Astrocyte (in vitro differentiated cells and primary cell): ENCODE results near the gene TENT5C. TPM values are rescaled to one million over a fixed set of nuclear protein-coding genes. Genes with fewer than 3 reads are reported as not detected.

Experiments
- DNase-seq: peaks from one replicate; pipeline ENCODE4 v3.0.0-alpha.2; 2010; ENCODE audit warnings: low read depth
- FAIRE-seq: peaks from 2 replicates; lab custom pipeline; 2011; peaks lifted over from hg19 to GRCh38; lab: Jason Lieb, UNC
- H2AFZ ChIP-seq: 2 replicates; pipeline ENCODE4 v1.6.0; 2012; ENCODE audit warnings: low read depth, low read length, inconsistent platforms
- H3K27ac ChIP-seq: 2 replicates; pipeline ENCODE4 v1.5.1; 2011; ENCODE audit warnings: low read depth, low read length, inconsistent platforms
- H3K27me3 ChIP-seq: 2 replicates; pipeline ENCODE4 v1.6.0; 2011; ENCODE audit warnings: low read length, inconsistent platforms; ENCODE audit not compliant: insufficient read depth
- H3K36me3 ChIP-seq: 2 replicates; pipeline ENCODE4 v1.5.1; 2011; ENCODE audit warnings: low read length, inconsistent platforms; ENCODE audit not compliant: insufficient read depth
- H3K4me1 ChIP-seq: 2 replicates; pipeline ENCODE4 v1.5.1; 2011; ENCODE audit warnings: low read length, inconsistent platforms; ENCODE audit not compliant: insufficient read depth
- H3K4me2 ChIP-seq: 2 replicates; pipeline ENCODE4 v1.6.0; 2012; ENCODE audit warnings: low read length, inconsistent platforms
- H3K4me3 ChIP-seq: 2 replicates; pipeline ENCODE4 v1.5.1; 2011; ENCODE audit warnings: low read depth, mild to moderate bottlenecking, low read length, inconsistent platforms; ENCODE audit not compliant: insufficient read depth
- H3K79me2 ChIP-seq: 2 replicates; pipeline ENCODE4 v1.6.0; 2012; ENCODE audit warnings: mild to moderate bottlenecking, low read length, inconsistent platforms; ENCODE audit not compliant: insufficient read depth
- H3K9ac ChIP-seq: 2 replicates; pipeline ENCODE4 v1.6.0; 2012; ENCODE audit warnings: mild to moderate bottlenecking, low read length, inconsistent platforms
- H3K9me3 ChIP-seq: 2 replicates; pipeline ENCODE4 v1.5.1; 2012; ENCODE audit warnings: low read depth, mild to moderate bottlenecking, low read length, inconsistent platforms; ENCODE audit not compliant: insufficient read depth
- H4K20me1 ChIP-seq: 2 replicates; pipeline ENCODE4 v1.6.0; 2012; ENCODE audit warnings: low read length, inconsistent platforms; ENCODE audit not compliant: insufficient read depth
- H3K27ac Mint-ChIP-seq: one replicate; pipeline ENCODE4 v1.8.0; 2021; ENCODE audit warnings: mild to moderate bottlenecking, mixed read lengths; ENCODE audit not compliant: unreplicated experiment
- H3K27me3 Mint-ChIP-seq: one replicate; pipeline ENCODE4 v1.8.0; 2021; ENCODE audit warnings: low read depth, mixed read lengths; ENCODE audit not compliant: unreplicated experiment
- H3K36me3 Mint-ChIP-seq: one replicate; pipeline ENCODE4 v1.8.0; 2021; ENCODE audit warnings: low read depth, mixed read lengths; ENCODE audit not compliant: unreplicated experiment
- H3K4me1 Mint-ChIP-seq: one replicate; pipeline ENCODE4 v1.8.0; 2021; ENCODE audit warnings: low read depth, mixed read lengths; ENCODE audit not compliant: unreplicated experiment
- H3K4me3 Mint-ChIP-seq: one replicate; pipeline ENCODE4 v1.8.0; 2021; ENCODE audit warnings: mild to moderate bottlenecking, moderate library complexity, mixed read lengths; ENCODE audit not compliant: unreplicated experiment
- H3K9me3 Mint-ChIP-seq: one replicate; pipeline ENCODE4 v1.8.0; 2021; ENCODE audit warnings: mild to moderate bottlenecking, mixed read lengths; ENCODE audit not compliant: unreplicated experiment
- EZH2 ChIP-seq: IDR thresholded peaks from 2 replicates; pipeline ENCODE4 v1.6.1; 2012; ENCODE audit warnings: mild to moderate bottlenecking, low read length, inconsistent platforms; ENCODE audit not compliant: insufficient read depth
- total RNA-seq: library from RNA; stranded (reverse); gene quantifications from 2 replicates; pipeline ENCODE4 v1.2.1, GENCODE V29; 2021
- TF ChIP-seq, protein P1 (sequence below): IDR thresholded peaks from 2 replicates; pipeline ENCODE4 v1.5.1; 2011; ENCODE audit warnings: low read depth, mild to moderate bottlenecking, inconsistent platforms, low read length, moderate library complexity; ENCODE audit not compliant: insufficient read depth

Gene TENT5C
- total RNA-seq, 1 donor from 2014 or later: 0.77 TPM

DNA sequence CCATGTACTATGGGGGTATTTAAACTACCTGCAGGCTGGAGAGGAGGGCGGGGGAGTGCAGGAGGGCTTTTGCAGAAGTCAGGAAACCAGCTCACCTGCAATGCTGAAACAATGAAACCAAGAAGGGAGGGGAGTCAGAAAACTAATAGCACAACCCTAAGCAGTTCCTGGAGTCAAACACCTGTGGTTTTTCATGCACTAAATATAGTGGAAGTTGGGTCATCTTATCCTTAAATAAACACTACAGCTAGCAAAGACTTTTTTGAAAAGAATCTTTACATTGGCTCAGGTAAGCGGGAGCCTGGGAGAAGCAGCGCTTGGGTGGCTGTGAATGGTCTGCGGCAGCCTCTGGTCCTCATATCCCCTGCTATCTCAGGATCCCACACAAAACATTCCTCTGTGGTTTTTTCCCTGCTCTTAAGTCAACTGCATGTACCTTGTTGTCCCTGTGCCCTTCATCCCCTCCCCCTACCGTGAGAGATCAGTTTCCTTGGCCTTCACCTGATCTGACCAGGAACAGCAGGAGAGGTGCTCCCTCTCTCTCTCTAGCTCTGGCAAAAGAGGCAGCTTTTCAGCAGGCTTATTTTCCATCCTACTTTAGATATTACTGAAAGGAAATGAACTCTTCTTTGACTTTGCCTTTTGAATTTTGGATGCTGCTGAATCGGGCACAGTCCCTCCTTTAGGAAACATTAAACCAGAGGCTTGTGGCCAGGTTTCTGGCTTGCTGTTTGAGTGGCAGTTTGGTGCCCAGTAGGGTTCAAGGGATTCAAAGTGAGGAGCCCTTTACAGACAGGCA, 26.6 kb downstream of the TENT5C start:
- H3K4me1 ChIP-seq: no peaks in the 10 kb centered on the region
- H2AFZ ChIP-seq: no peak overlapping the region
- Mint-ChIP-seq H3K4me3 (no peak overlapping the region), H3K4me1 (peaks cover 5% of the 10 kb centered on the region), H3K9me3 (no peaks in the 10 kb centered on the region), H3K27me3 (peaks cover 63% of the 10 kb centered on the region), H3K27ac (no peak overlapping the region), H3K36me3 (peaks cover 2% of the 10 kb centered on the region)
- no peaks in the 10 kb centered on the region for H3K36me3 ChIP-seq
- no peaks in the 10 kb centered on the region for H3K9me3 ChIP-seq
- H3K9ac ChIP-seq: no peak overlapping the region
- H3K4me2 ChIP-seq: no peak overlapping the region
- no peak overlapping the region for H3K27ac ChIP-seq
- DNase-seq: no peak
- TF ChIP-seq, protein P1, sequence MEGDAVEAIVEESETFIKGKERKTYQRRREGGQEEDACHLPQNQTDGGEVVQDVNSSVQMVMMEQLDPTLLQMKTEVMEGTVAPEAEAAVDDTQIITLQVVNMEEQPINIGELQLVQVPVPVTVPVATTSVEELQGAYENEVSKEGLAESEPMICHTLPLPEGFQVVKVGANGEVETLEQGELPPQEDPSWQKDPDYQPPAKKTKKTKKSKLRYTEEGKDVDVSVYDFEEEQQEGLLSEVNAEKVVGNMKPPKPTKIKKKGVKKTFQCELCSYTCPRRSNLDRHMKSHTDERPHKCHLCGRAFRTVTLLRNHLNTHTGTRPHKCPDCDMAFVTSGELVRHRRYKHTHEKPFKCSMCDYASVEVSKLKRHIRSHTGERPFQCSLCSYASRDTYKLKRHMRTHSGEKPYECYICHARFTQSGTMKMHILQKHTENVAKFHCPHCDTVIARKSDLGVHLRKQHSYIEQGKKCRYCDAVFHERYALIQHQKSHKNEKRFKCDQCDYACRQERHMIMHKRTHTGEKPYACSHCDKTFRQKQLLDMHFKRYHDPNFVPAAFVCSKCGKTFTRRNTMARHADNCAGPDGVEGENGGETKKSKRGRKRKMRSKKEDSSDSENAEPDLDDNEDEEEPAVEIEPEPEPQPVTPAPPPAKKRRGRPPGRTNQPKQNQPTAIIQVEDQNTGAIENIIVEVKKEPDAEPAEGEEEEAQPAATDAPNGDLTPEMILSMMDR: no peak
- TF ChIP-seq EZH2: no peak
- no peaks in the 10 kb centered on the region for H4K20me1 ChIP-seq
- H3K4me3 ChIP-seq: no peak overlapping the region
- H3K79me2 ChIP-seq: no peaks in the 10 kb centered on the region
- no peak for FAIRE-seq
- peaks cover 11% of the 10 kb centered on the region for H3K27me3 ChIP-seq

DNA sequence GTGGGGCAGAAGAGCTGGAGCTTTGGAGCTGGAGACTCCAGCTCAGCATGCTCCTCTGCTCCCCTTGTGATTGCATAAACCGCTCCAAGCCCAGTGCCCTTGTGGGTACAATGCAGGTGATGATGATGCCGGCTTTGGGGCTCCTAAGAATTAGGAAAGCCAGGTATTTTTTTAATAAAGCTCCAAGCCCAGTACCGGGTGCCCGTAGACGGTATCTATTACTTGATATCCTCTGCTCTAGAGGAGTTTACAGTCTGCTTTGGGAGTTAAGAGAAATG, 27.2 kb downstream of the TENT5C start:
- no peak overlapping the region for H3K4me2 ChIP-seq
- no peaks in the 10 kb centered on the region for H3K36me3 ChIP-seq
- H3K27me3 ChIP-seq: peaks cover 11% of the 10 kb centered on the region
- H3K9me3 ChIP-seq: no peaks in the 10 kb centered on the region
- H2AFZ ChIP-seq: no peak overlapping the region
- FAIRE-seq (no peak), DNase-seq (no peak)
- Mint-ChIP-seq H3K27me3 (peaks cover 64% of the 10 kb centered on the region), H3K4me1 (peaks cover 5% of the 10 kb centered on the region), H3K36me3 (peaks cover 2% of the 10 kb centered on the region), H3K9me3 (no peaks in the 10 kb centered on the region), H3K4me3 (no peak overlapping the region), H3K27ac (no peak overlapping the region)
- no peak overlapping the region for H3K9ac ChIP-seq
- H3K79me2 ChIP-seq: no peaks in the 10 kb centered on the region
- H4K20me1 ChIP-seq: no peaks in the 10 kb centered on the region
- no peak overlapping the region for H3K27ac ChIP-seq
- TF ChIP-seq, protein P1: no peak
- no peak for TF ChIP-seq EZH2
- no peak overlapping the region for H3K4me3 ChIP-seq
- H3K4me1 ChIP-seq: no peaks in the 10 kb centered on the region

DNA sequence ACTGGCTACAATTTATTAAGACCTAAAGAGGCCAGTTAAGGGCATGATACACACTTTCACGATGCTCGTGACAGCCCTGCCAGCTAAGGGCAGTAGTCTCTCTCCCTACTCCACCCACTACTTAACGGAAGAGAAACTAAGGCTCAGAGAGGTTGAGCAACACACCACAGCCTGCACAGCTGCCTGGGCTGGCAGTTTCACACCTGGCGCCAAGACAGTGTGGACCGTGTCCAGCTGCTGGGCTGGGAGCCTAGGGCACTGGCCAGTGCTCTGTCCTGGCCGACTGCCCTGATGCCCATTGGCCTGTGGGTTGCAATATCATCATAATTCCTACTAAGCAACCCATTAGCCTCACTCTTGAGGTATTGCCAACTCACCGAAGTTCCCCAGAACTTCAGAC, 27.6 kb downstream of the TENT5C start:
- no peak overlapping the region for H3K27ac Mint-ChIP-seq
- no peak for TF ChIP-seq EZH2
- TF ChIP-seq, protein P1: no peak
- no peaks in the 10 kb centered on the region for H3K36me3 ChIP-seq
- no peaks in the 10 kb centered on the region for H4K20me1 ChIP-seq
- no peaks in the 10 kb centered on the region for H3K4me1 ChIP-seq
- H3K4me2 ChIP-seq: no peak overlapping the region
- H3K27me3 ChIP-seq: peaks cover 11% of the 10 kb centered on the region
- H3K9me3 Mint-ChIP-seq: no peaks in the 10 kb centered on the region
- H2AFZ ChIP-seq: no peak overlapping the region
- FAIRE-seq (no peak), DNase-seq (no peak)
- H3K9me3 ChIP-seq: no peaks in the 10 kb centered on the region
- H3K27me3 Mint-ChIP-seq: peaks cover 64% of the 10 kb centered on the region
- H3K36me3 Mint-ChIP-seq: peaks cover 2% of the 10 kb centered on the region
- H3K4me3 Mint-ChIP-seq: no peak overlapping the region
- no peak overlapping the region for H3K27ac ChIP-seq
- H3K79me2 ChIP-seq: no peaks in the 10 kb centered on the region
- peaks cover 5% of the 10 kb centered on the region for H3K4me1 Mint-ChIP-seq
- no peak overlapping the region for H3K4me3 ChIP-seq
- no peak overlapping the region for H3K9ac ChIP-seq
